Heart right ventricle (tissue), 16 donors: ENCODE data around the gene VRK1. TPM values are rescaled to one million over a fixed set of nuclear protein-coding genes. Genes with fewer than 3 reads are reported as not detected.

Experiments used
- ATAC-seq, 8 donors: fragments of 200-7000 bp; cut with Tn5 transposase; one replicate each; pipeline ENCODE4 v1.9.1; 2020; ENCODE audit warnings: mild to moderate bottlenecking in 8 of 8, moderate library complexity in 8 of 8, moderate number of reproducible peaks in 1 of 8
- DNase-seq, 2 donors: peaks; one replicate each; pipeline ENCODE4 v3.0.0-alpha.2; 2020
- H3K27ac ChIP-seq, 10 donors: fragments of 200-600 bp; sonication (generic) in 2 of 10; one replicate each; pipeline versions ENCODE4 v1.5.0 to v1.8.0; 2020 to 2022; ENCODE audit warnings: mild to moderate bottlenecking in 3 of 10
- H3K27me3 ChIP-seq, 7 donors: fragments of 200-600 bp; one replicate each; pipeline ENCODE4 v1.8.0; 2021 to 2022; ENCODE audit warnings: mild to moderate bottlenecking in 2 of 7
- H3K36me3 ChIP-seq, 9 donors: fragments of 200-600 bp; sonication (generic) in 1 of 9; one replicate each; pipeline versions ENCODE4 v1.5.0 to v1.8.0; 2020 to 2022; ENCODE audit warnings: mild to moderate bottlenecking in 2 of 9
- H3K4me1 ChIP-seq, 9 donors: fragments of 200-600 bp; sonication (generic) in 1 of 9; one replicate each; pipeline versions ENCODE4 v1.5.0 to v1.8.0; 2020 to 2022; ENCODE audit warnings: mild to moderate bottlenecking in 4 of 9
- H3K4me3 ChIP-seq, 10 donors: fragments of 200-600 bp; sonication (generic) in 2 of 10; one replicate each; pipeline versions ENCODE4 v1.5.0 to v1.8.0; 2020 to 2022; ENCODE audit warnings: mild to moderate bottlenecking in 7 of 10, moderate library complexity in 2 of 10
- H3K9me3 ChIP-seq, 11 donors: fragments of 200-600 bp in 10 of 11; sonication (generic) in 2 of 11; one replicate each; pipeline versions ENCODE4 v1.5.0 to v1.8.0; 2013 to 2022; ENCODE audit warnings: mild to moderate bottlenecking in 2 of 11, control low read depth in 1 of 11, moderate library complexity in 1 of 11
- CTCF ChIP-seq, 9 donors: fragments of 200-600 bp; sonication (generic) in 2 of 9; IDR thresholded peaks; one replicate each; pipeline versions ENCODE4 v1.5.0 to v1.8.0; 2021 to 2022; ENCODE audit warnings: antibody characterized with exemption in 9 of 9, mild to moderate bottlenecking in 5 of 9, moderate library complexity in 1 of 9
- WGBS, 2 donors: extraction: QIAGEN DNeasy Blood & Tissue Kit; methylation state at CpG; one replicate each; pipeline ENCODE4 v1.1.7; 2013; ENCODE audit warnings: inconsistent platforms in 1 of 2; 5-methylcytosine and 5-hydroxymethylcytosine counted together
- intact Hi-C, 10 donors: fragments of 100-400 bp; cut with DNase I; formaldehyde crosslinking; loops; one replicate each; pipeline versions ENCODE4 v1.11.1 to v1.14.2; 2022
- polyA plus RNA-seq, 2 donors: library from polyadenylated mRNA; stranded (reverse); fragments of 200-250 nt; gene quantifications; one replicate each; pipeline ENCODE4 v1.2.3, GENCODE V29; 2013
- total RNA-seq, 10 donors: library from RNA; stranded (reverse); fragmentation: NEBNext Ultra II Directional in 3 of 10; extraction: Animal tissue kit (Norgen Biotek cat#: 25700) in 3 of 10; gene quantifications; one replicate each; pipeline versions ENCODE4 v1.2.1 to v1.2.4, GENCODE V29; 2021 to 2023
- donor health status: Arrhythmogenic right ventricular cardiomyopathy.
- donor health status: ischemic (EF 13 %, LVEDD 7.1; RV severe dilation, severe dysfunction).
- donor health status: healthy with polysubstance abuse.
- donor health status: DM: no; HTN: yes; CAD: no.
- donor health status: DM: no; HTN: no; CAD: no.
- donor health status: ischemic (EF 25% LVEDD 6.9; RV normal size, moderate dysfunction).
- donor health status: ischemic (EF 25% LVEDD 5.7; RV mildly dilated, moderate dysfunction).
- donor health status: healthy.
- donor health status: DM: yes; HTN: yes; CAD: no.
- donor health status: Ischemic cardiomyopathy.
- donor health status: ischemic (EF 35%, LVEDD 5.7; RV mildly dilated, moderate dysfunction).
- donor health status: nonischemic (EF 11% LVEDD 7.7; RV severe dilation, severe dysfunction).
- donor health status: DM: yes; HTN: yes; CAD: no.
- donor health status: PGD.
- donor health status: ischemic (EF 29% LVEDD 5.4; RV normal size, mild dysfunction).
- donor health status: nonischemic (EF 23%, LVEDD 6.1; RV moderate dilation, normal function).

VRK1 gene
- total and polyA plus RNA-seq, 12 donors: 2.3 to 9.7 (median 7.2) TPM

- Histone ChIP-seq H3K27me3 (no peaks in the 10 kb centered on the region), H3K9me3 (no peaks in the 10 kb centered on the region), H3K36me3 (no peaks in the 10 kb centered on the region), H3K27ac (no peak overlapping the region), H3K4me3 (no peak overlapping the region), H3K4me1 (no peaks in the 10 kb centered on the region)
- no peak for DNase-seq
- WGBS, 2 donors: 78 to 88% methylated on average over 3 of the region's 3 CpGs
- ATAC-seq: no peak
- TF ChIP-seq CTCF (IDR thresholded peaks at IDR 0.05): no peak
- intact Hi-C loops: no loop called here
These were observed 133.3 kb downstream of the VRK1 start for GRCh38 chr14:96930526-96930925.
